ENCODE data around the gene GNG11. TPM values are rescaled to one million over a fixed set of nuclear protein-coding genes. Genes with fewer than 3 reads are reported as not detected.

Gene GNG11
- total and polyA plus RNA-seq, 10 of the 15 experiments (the other 5 are each of a cell fraction or from before 2014, with no cell fraction given), result 0.15 to 2.4 (median 0.84) TPM

DNA sequence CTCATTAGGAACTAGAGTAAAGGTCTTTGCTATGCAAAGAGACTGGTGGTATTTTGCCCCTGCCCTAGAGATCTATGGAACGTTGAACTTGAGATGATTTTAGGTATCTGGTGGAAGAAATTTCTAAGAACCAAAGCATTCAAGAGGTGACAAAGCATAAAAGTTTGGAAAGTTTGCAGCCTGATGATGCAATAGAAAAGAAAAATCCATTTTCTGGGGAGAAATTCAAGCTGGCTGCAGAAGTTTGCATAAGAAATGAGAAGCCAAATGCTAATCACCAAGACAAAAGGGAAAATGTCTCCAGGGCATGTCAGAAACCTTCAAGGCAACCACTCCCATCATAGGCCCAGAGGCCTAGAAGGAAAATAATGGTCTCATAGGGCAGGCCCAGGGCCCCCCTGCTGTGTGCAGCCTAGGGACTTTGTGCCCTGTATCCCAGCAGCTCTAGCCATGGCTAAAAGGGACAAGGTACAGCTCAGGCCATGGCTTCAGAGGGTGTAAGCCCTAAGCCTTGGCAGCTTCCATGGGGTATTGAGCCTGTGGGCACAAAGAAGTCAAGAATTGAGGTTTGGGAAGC lies 47.4 kb upstream of the GNG11 start (continued):
- TF ChIP-seq, protein P1, sequence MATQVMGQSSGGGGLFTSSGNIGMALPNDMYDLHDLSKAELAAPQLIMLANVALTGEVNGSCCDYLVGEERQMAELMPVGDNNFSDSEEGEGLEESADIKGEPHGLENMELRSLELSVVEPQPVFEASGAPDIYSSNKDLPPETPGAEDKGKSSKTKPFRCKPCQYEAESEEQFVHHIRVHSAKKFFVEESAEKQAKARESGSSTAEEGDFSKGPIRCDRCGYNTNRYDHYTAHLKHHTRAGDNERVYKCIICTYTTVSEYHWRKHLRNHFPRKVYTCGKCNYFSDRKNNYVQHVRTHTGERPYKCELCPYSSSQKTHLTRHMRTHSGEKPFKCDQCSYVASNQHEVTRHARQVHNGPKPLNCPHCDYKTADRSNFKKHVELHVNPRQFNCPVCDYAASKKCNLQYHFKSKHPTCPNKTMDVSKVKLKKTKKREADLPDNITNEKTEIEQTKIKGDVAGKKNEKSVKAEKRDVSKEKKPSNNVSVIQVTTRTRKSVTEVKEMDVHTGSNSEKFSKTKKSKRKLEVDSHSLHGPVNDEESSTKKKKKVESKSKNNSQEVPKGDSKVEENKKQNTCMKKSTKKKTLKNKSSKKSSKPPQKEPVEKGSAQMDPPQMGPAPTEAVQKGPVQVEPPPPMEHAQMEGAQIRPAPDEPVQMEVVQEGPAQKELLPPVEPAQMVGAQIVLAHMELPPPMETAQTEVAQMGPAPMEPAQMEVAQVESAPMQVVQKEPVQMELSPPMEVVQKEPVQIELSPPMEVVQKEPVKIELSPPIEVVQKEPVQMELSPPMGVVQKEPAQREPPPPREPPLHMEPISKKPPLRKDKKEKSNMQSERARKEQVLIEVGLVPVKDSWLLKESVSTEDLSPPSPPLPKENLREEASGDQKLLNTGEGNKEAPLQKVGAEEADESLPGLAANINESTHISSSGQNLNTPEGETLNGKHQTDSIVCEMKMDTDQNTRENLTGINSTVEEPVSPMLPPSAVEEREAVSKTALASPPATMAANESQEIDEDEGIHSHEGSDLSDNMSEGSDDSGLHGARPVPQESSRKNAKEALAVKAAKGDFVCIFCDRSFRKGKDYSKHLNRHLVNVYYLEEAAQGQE (IDR thresholded peaks at IDR 0.05; ENCODE audit: low read depth, low read length), result no peak
- TF ChIP-seq SIX5 (IDR thresholded peaks at IDR 0.05; ENCODE audit: low read depth, low read length, severe bottlenecking), result no peak
- no peak for TF ChIP-seq CREB1 (IDR thresholded peaks at IDR 0.05; ENCODE audit: low read depth)
- TF ChIP-seq CHD2 (IDR thresholded peaks at IDR 0.05; ENCODE audit: borderline replicate concordance, low read depth, low read length), result no peak
- TF ChIP-seq, protein P2, sequence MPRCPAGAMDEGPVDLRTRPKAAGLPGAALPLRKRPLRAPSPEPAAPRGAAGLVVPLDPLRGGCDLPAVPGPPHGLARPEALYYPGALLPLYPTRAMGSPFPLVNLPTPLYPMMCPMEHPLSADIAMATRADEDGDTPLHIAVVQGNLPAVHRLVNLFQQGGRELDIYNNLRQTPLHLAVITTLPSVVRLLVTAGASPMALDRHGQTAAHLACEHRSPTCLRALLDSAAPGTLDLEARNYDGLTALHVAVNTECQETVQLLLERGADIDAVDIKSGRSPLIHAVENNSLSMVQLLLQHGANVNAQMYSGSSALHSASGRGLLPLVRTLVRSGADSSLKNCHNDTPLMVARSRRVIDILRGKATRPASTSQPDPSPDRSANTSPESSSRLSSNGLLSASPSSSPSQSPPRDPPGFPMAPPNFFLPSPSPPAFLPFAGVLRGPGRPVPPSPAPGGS (IDR thresholded peaks at IDR 0.05; ENCODE audit: borderline replicate concordance, insufficient read depth, low read depth, low read length, poor library complexity, severe bottlenecking), result no peak

DNA sequence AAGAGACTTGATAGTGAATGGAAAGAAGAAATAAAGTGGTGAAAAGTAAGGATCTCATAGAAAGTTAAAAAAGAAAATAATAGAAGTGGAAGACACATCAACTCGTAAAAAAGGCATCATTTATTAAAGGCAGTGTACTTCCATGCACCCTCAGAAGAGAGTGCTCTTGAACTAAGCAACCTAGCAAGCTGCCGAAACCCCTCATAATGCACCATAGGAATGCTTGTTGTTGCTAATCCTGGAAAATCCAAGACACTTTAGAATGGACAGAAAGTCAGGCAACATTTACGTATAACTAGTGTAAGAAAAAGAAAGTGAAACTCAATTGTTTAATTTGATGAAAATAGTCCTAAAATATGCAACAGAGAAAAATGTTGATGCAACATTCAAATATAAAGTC lies 43.8 kb upstream of the GNG11 start:
- ATAC-seq (no peak), DNase-seq (ENCODE audit: low read depth, low spot score) (no peak), FAIRE-seq (no peak)
- in situ Hi-C loops (cut with MboI) (no loop called here), intact Hi-C loops (cut with micrococcal nuclease; ENCODE audit: unreplicated experiment) (no loop called here)
- no peak overlapping the region for H3K27ac ChIP-seq (ENCODE audit: control insufficient read depth, insufficient read depth)
- no peaks in the 10 kb centered on the region for H3K36me3 ChIP-seq (ENCODE audit: control insufficient read depth in 2 of 2, insufficient read depth in 2 of 2, low read length in 1 of 2)
- no peaks in the 10 kb centered on the region for H3K9me3 ChIP-seq (replicated peaks; ENCODE audit: control insufficient read depth, insufficient read depth, low read length)
- no peak overlapping the region for H3K9ac ChIP-seq (ENCODE audit: control insufficient read depth, insufficient read depth, low read length)
- H3K4me2 ChIP-seq (ENCODE audit: control insufficient read depth, insufficient read depth), result no peak overlapping the region
- H3K4me1 ChIP-seq (ENCODE audit: control insufficient read depth, insufficient read depth, low read length), result no peaks in the 10 kb centered on the region
- no peak for TF ChIP-seq ZSCAN29 (IDR thresholded peaks at IDR 0.05)
- TF ChIP-seq HDAC6 (IDR thresholded peaks at IDR 0.05; ENCODE audit: unreplicated experiment), result no peak
- TF ChIP-seq NRF1 (conservative IDR thresholded peaks at IDR 0.05; ENCODE audit: low read depth, low read length), result no peak
- no peak for TF ChIP-seq CREB1 (IDR thresholded peaks at IDR 0.05; ENCODE audit: low read depth)
- TF ChIP-seq KAT2A (conservative IDR thresholded peaks at IDR 0.05; ENCODE audit: control insufficient read depth, low read depth, low read length), result no peak
- TF ChIP-seq NR2F1 (conservative IDR thresholded peaks at IDR 0.05), result no peak
- TF ChIP-seq SREBF1 (IDR thresholded peaks at IDR 0.05; ENCODE audit: low read length), result no peak
- ChIA-PET RAD21 (ENCODE audit: unreplicated experiment) (no interaction called here), POLR2A (no interaction called here), SMC1A (ENCODE audit: uncharacterized antibody, unreplicated experiment) (no interaction called here), CTCF (no interaction called here)
- no peaks in the 10 kb centered on the region; a peak in 1 of 4 replicates for H3K27me3 ChIP-seq (replicated peaks in 1 of 2; ENCODE audit: control insufficient read depth in 2 of 2, insufficient read depth in 2 of 2, low read length in 1 of 2)
- H3K79me2 ChIP-seq (ENCODE audit: control insufficient read depth, insufficient read depth, low read length), result no peaks in the 10 kb centered on the region
- H3K4me3 ChIP-seq, result no peak overlapping the region
- 61% methylated on average over 3 of the region's 3 CpGs for WGBS (ENCODE audit: insufficient coverage, insufficient replicate concordance, low lambda C conversion rate, missing lambda C conversion rate)
- H2AFZ ChIP-seq (ENCODE audit: control insufficient read depth, low read depth, low read length), result no peak overlapping the region
- H4K20me1 ChIP-seq (ENCODE audit: control insufficient read depth, insufficient read depth), result no peaks in the 10 kb centered on the region
- BruUV-seq (replicated peaks), result no TSS peak

Measured in GM12878 (cell line).